T-helper 2 cell treated with Interferon-gamma antibody and Interleukin-4, amounts not matched to agents 100 ng/mL and 5 ng/mL, for 36 hours (primary cell): ENCODE data around the gene FCHSD1. TPM values are rescaled to one million over a fixed set of nuclear protein-coding genes. Genes with fewer than 3 reads are reported as not detected.

ENCODE experiments used
- intact Hi-C: fragments of 100-400 bp; cut with micrococcal nuclease; formaldehyde crosslinking; loops from one replicate; pipeline ENCODE4 v1.15.1; 2023
- total RNA-seq: library from RNA; stranded (reverse); gene quantifications from 2 replicates; pipeline ENCODE4 v1.2.3, GENCODE V29; 2022

Gene FCHSD1
- total RNA-seq: 55.1 and 55.6 TPM in 2 replicates

DNA sequence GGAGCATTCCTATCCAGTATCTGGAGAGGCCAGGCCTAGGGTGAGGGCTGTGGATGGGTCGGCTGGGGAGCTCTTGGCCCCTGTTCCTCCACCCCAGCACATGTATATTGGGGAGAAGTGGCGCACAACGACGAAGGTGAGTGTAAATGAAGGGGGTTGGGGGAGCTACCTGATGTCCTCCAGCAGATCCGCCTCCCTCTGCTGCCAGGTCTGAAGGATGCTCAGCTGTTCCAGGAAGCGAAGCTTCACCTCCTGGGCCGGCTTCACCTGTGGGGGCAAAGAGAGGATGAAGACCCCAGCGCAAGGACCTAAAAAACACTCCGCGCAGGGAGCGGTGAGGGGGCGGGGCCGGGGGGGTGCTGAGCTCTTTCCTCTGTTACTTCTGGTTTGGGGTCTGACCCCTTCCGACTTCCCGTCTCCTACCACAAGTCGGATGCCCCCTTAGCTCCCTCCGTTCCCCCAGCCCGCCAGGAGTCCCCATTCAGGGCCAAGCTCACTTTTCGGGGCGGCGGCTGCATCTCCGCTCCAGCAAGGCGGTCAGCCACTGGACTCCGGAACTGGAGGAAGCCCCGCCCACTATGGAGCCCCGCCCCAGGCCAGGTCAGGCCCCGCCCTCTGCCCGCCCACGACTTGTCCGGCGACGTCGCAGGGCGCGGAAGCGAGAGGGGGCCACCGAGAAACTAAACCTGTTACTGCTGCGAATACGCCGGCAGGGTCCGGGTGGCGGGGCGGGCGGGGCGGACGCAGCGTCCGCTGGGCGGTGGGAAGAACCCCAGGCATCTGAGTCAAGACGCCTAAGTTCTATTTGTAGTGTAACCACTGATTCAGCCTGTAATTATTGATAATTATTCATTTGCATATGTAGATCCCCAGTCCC is at the start of gene FCHSD1:
TSS of gene FCHSD1 (minus strand) at position 568 of the 877 bp plus-strand sequence. CDS start at position 518, 50 bp downstream.
- intact Hi-C loops: loop anchor here (1.0 to 5.0 kb wide), 4 partner anchors 14 to 271 kb away; partner anchors contain the start of genes DELE1, HDAC3 and RELL2

- intact Hi-C loops: no loop called here
Observed at GRCh38 chr5:141697586-141697985, 46.4 kb upstream of the FCHSD1 start.

DNA sequence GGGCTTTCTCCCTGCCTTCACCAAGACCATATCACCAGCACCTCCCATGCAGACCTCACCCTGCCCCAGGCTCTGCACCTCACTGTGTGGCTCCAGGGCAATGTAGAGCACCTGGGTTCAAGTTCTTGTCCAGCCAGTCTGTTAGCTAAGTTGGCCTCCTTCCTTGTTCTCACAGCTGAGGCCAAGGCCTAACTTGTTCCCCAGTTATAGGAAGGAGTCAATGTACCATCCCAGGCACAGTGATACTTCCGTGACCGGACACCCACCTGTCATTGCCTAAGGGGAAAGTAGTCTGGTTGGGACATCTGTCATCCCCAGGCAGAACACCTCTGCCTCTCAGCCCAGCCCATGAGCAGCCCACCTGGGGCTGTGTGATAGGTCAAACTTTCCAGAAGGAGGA is 45.2 kb upstream of the FCHSD1 start:
- intact Hi-C loops: no loop called here

DNA sequence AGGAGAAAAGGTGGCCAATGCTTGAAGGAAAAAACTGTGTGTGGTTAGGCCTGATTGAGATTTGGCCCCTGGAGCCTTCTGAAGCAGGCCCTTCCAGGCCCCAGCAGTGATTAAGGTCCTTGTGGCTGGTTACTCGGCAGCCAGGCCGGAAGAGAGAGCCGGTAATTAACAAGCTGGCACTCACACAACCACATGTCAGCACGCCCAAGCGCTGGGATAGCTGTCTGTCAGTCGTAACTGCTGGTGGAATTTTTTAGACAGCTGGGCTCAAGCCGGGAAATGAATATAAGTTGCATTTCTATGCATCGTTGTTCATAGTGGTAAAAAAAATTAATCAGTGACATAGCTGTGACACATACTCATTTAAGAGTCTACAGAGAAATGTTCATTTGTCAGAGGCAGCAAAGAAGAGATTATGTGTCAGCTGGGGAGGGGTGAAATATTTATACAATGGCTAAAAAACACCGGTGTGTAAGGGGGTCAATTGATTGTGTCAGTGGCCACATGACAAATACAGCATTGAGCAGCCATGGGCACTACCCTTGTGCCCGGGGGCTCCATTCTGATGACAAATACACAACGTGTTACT is 44.5 kb upstream of the FCHSD1 start:
- intact Hi-C loops: no loop called here

- intact Hi-C loops: no loop called here
Observed at GRCh38 chr5:141694479-141694878, 43.3 kb upstream of the FCHSD1 start.

GRCh38 chr5:141692919-141693725 is 41.9 kb upstream of the FCHSD1 start:
- intact Hi-C loops: loop anchor here (1.0 to 2.0 kb wide), 9 partner anchors 9 to 452 kb away; partner anchors contain the start of genes DELE1 and RNF14

GRCh38 chr5:141692533-141692888 is 41.3 kb upstream of the FCHSD1 start:
- intact Hi-C loops: loop anchor here (1.0 to 2.0 kb wide), 9 partner anchors 9 to 452 kb away; partner anchors contain the start of genes DELE1 and RNF14

GRCh38 chr5:141691867-141692532 is 40.8 kb upstream of the FCHSD1 start:
- intact Hi-C loops: loop anchor here (1.0 to 2.0 kb wide), 9 partner anchors 9 to 453 kb away; partner anchors contain the start of genes DELE1 and RNF14

- intact Hi-C loops: no loop called here
Observed at GRCh38 chr5:141691286-141691866, 40.2 kb upstream of the FCHSD1 start.

- intact Hi-C loops: no loop called here
Observed at GRCh38 chr5:141686648-141687416, 35.6 kb upstream of the FCHSD1 start.

GRCh38 chr5:141685591-141685990 is 34.4 kb upstream of the FCHSD1 start:
- intact Hi-C loops: no loop called here

- intact Hi-C loops: loop anchor here (1.0 kb wide), 1 partner anchor 9 kb away; no protein-coding TSS in a partner anchor
Observed at GRCh38 chr5:141683596-141684141, 32.5 kb upstream of the FCHSD1 start.

- intact Hi-C loops: no loop called here
Observed at GRCh38 chr5:141681695-141682641, 30.8 kb upstream of the FCHSD1 start, which contains the start of gene ARAP3. TSS of gene ARAP3 (minus strand) at chr5:141682230. CDS start at chr5:141680486, 1,744 bp downstream.

DNA sequence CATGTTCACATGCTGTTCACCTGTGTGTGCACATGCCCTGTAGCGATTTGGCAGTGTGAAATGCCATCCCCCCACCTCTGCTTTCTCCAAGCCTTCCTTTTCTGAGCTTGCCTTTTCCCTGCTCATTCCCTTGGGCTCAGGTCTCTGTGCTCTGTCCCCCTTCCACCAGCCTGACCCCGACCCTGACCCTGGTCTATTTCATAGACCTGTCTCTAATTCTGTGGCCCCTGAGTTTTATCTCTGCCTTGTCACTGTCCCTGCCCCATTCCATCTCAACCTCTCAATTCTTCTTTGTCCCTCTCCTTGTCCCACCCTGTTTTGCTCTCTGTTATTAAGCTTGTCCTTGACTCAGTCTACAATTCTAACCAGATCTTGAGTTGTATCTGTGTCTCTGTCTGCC is 30.1 kb upstream of the FCHSD1 start:
- intact Hi-C loops: no loop called here

DNA sequence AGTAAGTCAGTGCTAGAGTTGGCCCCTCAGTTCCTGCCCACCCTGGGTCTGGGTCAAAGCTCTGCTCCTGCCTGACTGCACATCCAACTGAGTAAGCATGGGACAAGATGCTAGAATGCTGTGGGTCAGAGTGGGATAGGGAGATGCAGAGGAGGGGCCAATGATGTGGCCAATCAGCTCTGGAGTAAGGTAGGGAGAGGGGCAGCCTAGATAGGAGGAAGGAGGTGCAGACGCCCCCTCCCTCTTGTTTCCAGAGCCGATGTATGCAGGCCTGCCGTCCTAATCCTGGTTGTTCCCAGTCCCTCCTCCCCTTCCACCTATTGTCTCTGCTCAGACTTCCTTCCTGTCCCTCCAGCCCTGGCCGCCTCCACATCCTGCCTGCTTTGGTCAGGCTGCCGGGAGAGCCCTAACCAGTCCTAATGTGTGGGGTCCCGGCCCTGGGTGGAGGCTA is 29.6 kb upstream of the FCHSD1 start:
- intact Hi-C loops: no loop called here

- intact Hi-C loops: no loop called here
Observed at GRCh38 chr5:141680178-141680577, 29.0 kb upstream of the FCHSD1 start.

DNA sequence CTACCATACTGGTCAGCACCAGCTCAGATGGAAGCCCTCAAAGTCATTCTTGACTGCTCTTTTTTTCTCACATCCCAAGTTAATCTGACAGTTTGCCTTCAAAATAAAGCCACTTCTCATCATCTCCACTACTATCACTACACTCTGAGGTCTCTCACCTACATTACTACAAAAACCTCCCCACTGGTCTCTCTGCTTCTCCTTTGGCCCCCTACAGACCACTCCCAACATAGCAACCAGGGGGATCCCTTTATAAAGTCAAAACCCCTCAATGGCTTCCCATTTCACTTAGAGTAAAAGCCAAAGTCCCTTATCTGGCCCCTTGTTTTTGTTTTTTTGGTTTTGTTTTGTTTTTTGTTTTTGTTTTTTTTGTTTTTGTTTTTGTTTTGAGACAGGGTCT is 26.2 kb upstream of the FCHSD1 start:
- intact Hi-C loops: no loop called here

- intact Hi-C loops: no loop called here
Observed at GRCh38 chr5:141675672-141676071, 24.5 kb upstream of the FCHSD1 start.
